ENCODE data around the gene TTC39B.
A peak's percentile ranks its signal among the peaks of the same experiment; 100 is the strongest.

Gene TTC39B

GRCh38 chr9:15300218-15300617 lies 6.8 kb downstream of the TTC39B start:
- DNase-seq (ENCODE audit: low spot score) = no peak

- DNase-seq (ENCODE audit: low spot score) = no peak
Measured at GRCh38 chr9:15299374-15299939, 7.6 kb downstream of the TTC39B start.

GRCh38 chr9:15298362-15298761 lies 8.7 kb downstream of the TTC39B start:
- DNase-seq (ENCODE audit: low spot score) = no peak

- no peak for DNase-seq (ENCODE audit: low spot score)
Measured at GRCh38 chr9:15295761-15296405, 11.1 kb downstream of the TTC39B start.

- DNase-seq (ENCODE audit: low spot score) = no peak
Measured at GRCh38 chr9:15294604-15295003, 12.4 kb downstream of the TTC39B start.

- no peak for DNase-seq (ENCODE audit: low spot score)
Measured at GRCh38 chr9:15293804-15294316, 13.2 kb downstream of the TTC39B start.

GRCh38 chr9:15293084-15293483 lies 13.9 kb downstream of the TTC39B start:
- DNase-seq (ENCODE audit: low spot score) = no peak

- no peak for DNase-seq (ENCODE audit: low spot score)
Measured at GRCh38 chr9:15289603-15290002, 17.4 kb downstream of the TTC39B start.

- no peak for DNase-seq (ENCODE audit: low spot score)
Measured at GRCh38 chr9:15287309-15287708, 19.7 kb downstream of the TTC39B start.

- no peak for DNase-seq (ENCODE audit: low spot score)
Measured at GRCh38 chr9:15286161-15286821, 20.7 kb downstream of the TTC39B start.

GRCh38 chr9:15282567-15283285 lies 24.3 kb downstream of the TTC39B start:
- DNase-seq (ENCODE audit: low spot score) = no peak

- DNase-seq (ENCODE audit: low spot score) = no peak
Measured at GRCh38 chr9:15280647-15281046, 26.4 kb downstream of the TTC39B start.

- DNase-seq (ENCODE audit: low spot score) = no peak
Measured at GRCh38 chr9:15278839-15279238, 28.2 kb downstream of the TTC39B start.

- no peak for DNase-seq (ENCODE audit: low spot score)
Measured at GRCh38 chr9:15278091-15278687, 28.8 kb downstream of the TTC39B start.

GRCh38 chr9:15277400-15278090 lies 29.5 kb downstream of the TTC39B start:
- peak; percentile 42 for DNase-seq (ENCODE audit: low spot score)

GRCh38 chr9:15276328-15276938 lies 30.6 kb downstream of the TTC39B start:
- no peak for DNase-seq (ENCODE audit: low spot score)

- DNase-seq (ENCODE audit: low spot score) = no peak
Measured at GRCh38 chr9:15274425-15274824, 32.6 kb downstream of the TTC39B start.

GRCh38 chr9:15272377-15272928 lies 34.6 kb downstream of the TTC39B start:
- DNase-seq (ENCODE audit: low spot score) = no peak

GRCh38 chr9:15271403-15271802 lies 35.6 kb downstream of the TTC39B start:
- DNase-seq (ENCODE audit: low spot score) = no peak

- DNase-seq (ENCODE audit: low spot score) = no peak
Measured at GRCh38 chr9:15268782-15269181, 38.2 kb downstream of the TTC39B start.

GRCh38 chr9:15268317-15268716 lies 38.7 kb downstream of the TTC39B start:
- no peak for DNase-seq (ENCODE audit: low spot score)
